Fibroblast of the aortic adventitia (primary cell): ENCODE results near the gene SPATA21. TPM values are rescaled to one million over a fixed set of nuclear protein-coding genes. Genes with fewer than 3 reads are reported as not detected.
A peak's percentile ranks its signal among the peaks of the same experiment; 100 is the strongest.

Experiments used
- DNase-seq: peaks from one replicate; pipeline ENCODE4 v3.0.0-alpha.2; 2010; ENCODE audit warnings: low read depth
- H3K4me3 ChIP-seq: 2 replicates; pipeline ENCODE4 v1.5.1; 2011; ENCODE audit warnings: low read depth, mild to moderate bottlenecking, control low read depth, low read length, moderate library complexity
- CTCF ChIP-seq: IDR thresholded peaks from 2 replicates; pipeline ENCODE4 v1.5.1; 2011; ENCODE audit warnings: mild to moderate bottlenecking, low read length, control low read depth, inconsistent platforms; ENCODE audit not compliant: insufficient read depth
- total RNA-seq: library from RNA; depleted of rRNA; stranded (reverse); fragments of >200 nt; gene quantifications from 2 replicates; pipeline ENCODE4 v1.2.3, GENCODE V29; 2012; ENCODE audit warnings: low replicate concordance

SPATA21 gene
- total RNA-seq, 1 donor: not detected

GRCh38 chr1:16393570-16394521 is 43.4 kb downstream of the SPATA21 start:
- no peak for TF ChIP-seq CTCF

GRCh38 chr1:16392740-16393569 is 44.3 kb downstream of the SPATA21 start:
- peak; percentile 32 for DNase-seq
- TF ChIP-seq CTCF: no peak
- no peak overlapping the region for H3K4me3 ChIP-seq

More at GRCh38 chr1:16393570-16394521, 43.4 kb downstream of the SPATA21 start:
- DNase-seq: peak; percentile 20
- H3K4me3 ChIP-seq: no peak overlapping the region

- TF ChIP-seq CTCF: no peak
- DNase-seq: no peak
- no peak overlapping the region for H3K4me3 ChIP-seq
Measured at GRCh38 chr1:16391411-16391810, 45.8 kb downstream of the SPATA21 start.

- peak overlapping the region; percentile 70 for H3K4me3 ChIP-seq
- TF ChIP-seq CTCF: no peak
- peak; percentile 80 for DNase-seq
Measured at GRCh38 chr1:16387201-16388188, 49.7 kb downstream of the SPATA21 start.

GRCh38 chr1:16386454-16387113 is 50.6 kb downstream of the SPATA21 start:
- peak; percentile 92 for DNase-seq
- peak overlapping the region; percentile 70 for H3K4me3 ChIP-seq
- TF ChIP-seq CTCF: no peak
